GM13977 (cell line): ENCODE data around the gene RBM17.

Experiments used
- DNase-seq: peaks from one replicate; pipeline ENCODE4 v3.0.0; 2012; ENCODE audit warnings: low spot score
- CTCF ChIP-seq: IDR thresholded peaks from 2 replicates; pipeline ENCODE4 v1.5.1; 2012; ENCODE audit warnings: mild to moderate bottlenecking, control low read depth; ENCODE audit not compliant: insufficient read depth; ENCODE audit errors: extremely low read depth, missing control alignments
- in situ Hi-C: fragments of 300-500 bp; cut with MboI; formaldehyde crosslinking; loops from one replicate; pipeline ENCODE4 v1.12.0; 2022; ENCODE audit warnings: low sequenced_read_pairs, low pct_unique_long_range_greater_than_20kb, mixed read lengths, inconsistent platforms; ENCODE audit not compliant: unreplicated experiment

The RBM17 gene

GRCh38 chr10:6045878-6046772 is 42.7 kb upstream of the RBM17 start:
- no peak for TF ChIP-seq CTCF
- in situ Hi-C loops: no loop called here
- no peak for DNase-seq

GRCh38 chr10:6046773-6047611 is 41.8 kb upstream of the RBM17 start:
- in situ Hi-C loops: no loop called here
- TF ChIP-seq CTCF: no peak
- DNase-seq: no peak

GRCh38 chr10:6047847-6048246 is 41.0 kb upstream of the RBM17 start:
- no peak for TF ChIP-seq CTCF
- in situ Hi-C loops: no loop called here
- no peak for DNase-seq

GRCh38 chr10:6048281-6049030 is 40.4 kb upstream of the RBM17 start:
- in situ Hi-C loops: no loop called here
- no peak for TF ChIP-seq CTCF

GRCh38 chr10:6049031-6049400 is 39.8 kb upstream of the RBM17 start:
- in situ Hi-C loops: no loop called here
- no peak for DNase-seq
- no peak for TF ChIP-seq CTCF

More at GRCh38 chr10:6048281-6049030, 40.4 kb upstream of the RBM17 start:
- no peak for DNase-seq

- TF ChIP-seq CTCF: peak; percentile 54
- in situ Hi-C loops: no loop called here
- peak; percentile 71 for DNase-seq
Measured at GRCh38 chr10:6050801-6051445, 37.9 kb upstream of the RBM17 start.
